Omental fat pad (tissue), 4 donors: ENCODE measurements around the gene COBLL1. TPM values are rescaled to one million over a fixed set of nuclear protein-coding genes. Genes with fewer than 3 reads are reported as not detected.

Experiments
- ATAC-seq: fragments of 150-250 bp; one replicate; pipeline ENCODE4 v1.9.1; 2016; ENCODE audit warnings: mild to moderate bottlenecking, moderate library complexity; ENCODE audit not compliant: low FRiP score
- DNase-seq: peaks from one replicate; pipeline ENCODE4 v3.0.0-alpha.2; 2019; ENCODE audit warnings: low spot score
- total RNA-seq, 4 donors: library from RNA; depleted of rRNA; stranded (reverse); fragments of >200 nt; gene quantifications; one replicate each; pipeline ENCODE4 v1.1.0, GENCODE V29; 2016
- TF ChIP-seq, protein P1 (sequence below), 3 donors: fragments of 450-650 bp; IDR thresholded peaks; one replicate each; pipeline ENCODE4 v1.5.1; 2016 to 2017; ENCODE audit warnings: antibody characterized with exemption in 3 of 3, mild to moderate bottlenecking in 3 of 3, moderate library complexity in 2 of 3

Gene COBLL1
- total RNA-seq, 4 donors from 2014 or later: 38.1 to 114 (median 68.5) TPM

DNA sequence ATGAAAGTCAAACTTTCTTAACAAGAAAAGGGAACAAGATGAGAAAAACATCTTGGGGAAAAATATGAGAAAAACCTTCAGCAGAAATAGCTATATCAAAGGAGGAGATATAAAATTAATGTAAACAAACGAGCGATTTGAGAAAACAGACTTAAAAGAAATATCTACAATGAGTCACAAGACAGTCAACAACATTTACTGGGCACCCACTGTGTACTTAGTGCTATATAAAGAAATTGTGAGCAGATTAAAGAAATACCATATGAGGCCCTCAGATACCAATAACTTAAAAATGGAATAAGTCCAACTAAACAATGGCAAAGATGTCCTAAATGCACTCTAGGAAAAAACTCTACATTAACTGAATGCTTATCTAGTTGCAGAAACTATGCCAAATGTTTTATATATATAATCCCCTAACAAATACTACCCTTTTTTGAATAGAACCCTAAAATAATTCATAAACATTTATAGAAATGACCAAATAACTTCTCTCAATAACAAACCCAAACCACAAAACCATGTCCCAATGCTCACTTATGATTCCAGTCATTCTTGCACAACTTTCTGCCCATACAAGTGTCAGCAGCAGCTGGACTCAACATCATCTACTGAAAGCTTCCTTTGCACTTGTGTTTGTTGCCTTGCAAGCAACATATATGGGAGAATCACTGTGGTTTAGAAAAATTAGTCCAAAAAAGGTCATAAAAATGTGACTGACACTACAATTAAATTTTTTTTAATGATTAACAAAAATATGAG lies 83.5 kb downstream of the COBLL1 start:
- no peak for DNase-seq

DNA sequence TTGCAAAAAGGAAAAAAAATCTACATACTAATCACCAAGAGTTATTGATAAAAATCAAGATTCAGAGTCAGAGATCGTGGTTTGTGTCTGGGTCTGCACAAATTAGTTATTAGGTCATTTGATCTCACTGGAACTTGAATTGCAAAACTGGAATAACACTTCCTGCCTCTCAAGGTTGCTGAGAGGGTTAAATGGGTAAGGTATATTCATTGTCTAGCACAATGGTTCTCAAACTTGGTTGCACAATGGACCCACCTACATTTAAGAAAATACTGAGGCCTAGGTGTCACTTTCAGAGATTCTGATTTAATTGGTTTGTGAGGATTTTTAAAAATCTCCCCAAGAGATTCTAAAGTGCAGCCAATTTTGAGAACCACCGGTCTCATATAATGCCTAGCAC lies 84.8 kb downstream of the COBLL1 start:
- no peak for ATAC-seq
- TF ChIP-seq, protein P1, sequence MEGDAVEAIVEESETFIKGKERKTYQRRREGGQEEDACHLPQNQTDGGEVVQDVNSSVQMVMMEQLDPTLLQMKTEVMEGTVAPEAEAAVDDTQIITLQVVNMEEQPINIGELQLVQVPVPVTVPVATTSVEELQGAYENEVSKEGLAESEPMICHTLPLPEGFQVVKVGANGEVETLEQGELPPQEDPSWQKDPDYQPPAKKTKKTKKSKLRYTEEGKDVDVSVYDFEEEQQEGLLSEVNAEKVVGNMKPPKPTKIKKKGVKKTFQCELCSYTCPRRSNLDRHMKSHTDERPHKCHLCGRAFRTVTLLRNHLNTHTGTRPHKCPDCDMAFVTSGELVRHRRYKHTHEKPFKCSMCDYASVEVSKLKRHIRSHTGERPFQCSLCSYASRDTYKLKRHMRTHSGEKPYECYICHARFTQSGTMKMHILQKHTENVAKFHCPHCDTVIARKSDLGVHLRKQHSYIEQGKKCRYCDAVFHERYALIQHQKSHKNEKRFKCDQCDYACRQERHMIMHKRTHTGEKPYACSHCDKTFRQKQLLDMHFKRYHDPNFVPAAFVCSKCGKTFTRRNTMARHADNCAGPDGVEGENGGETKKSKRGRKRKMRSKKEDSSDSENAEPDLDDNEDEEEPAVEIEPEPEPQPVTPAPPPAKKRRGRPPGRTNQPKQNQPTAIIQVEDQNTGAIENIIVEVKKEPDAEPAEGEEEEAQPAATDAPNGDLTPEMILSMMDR (IDR thresholded peaks at IDR 0.05): no peak
- no peak for DNase-seq

More for the DNA sequence above, 83.5 kb downstream of the COBLL1 start:
- no peak for ATAC-seq
- TF ChIP-seq, protein P1 (IDR thresholded peaks at IDR 0.05): no peak

DNA sequence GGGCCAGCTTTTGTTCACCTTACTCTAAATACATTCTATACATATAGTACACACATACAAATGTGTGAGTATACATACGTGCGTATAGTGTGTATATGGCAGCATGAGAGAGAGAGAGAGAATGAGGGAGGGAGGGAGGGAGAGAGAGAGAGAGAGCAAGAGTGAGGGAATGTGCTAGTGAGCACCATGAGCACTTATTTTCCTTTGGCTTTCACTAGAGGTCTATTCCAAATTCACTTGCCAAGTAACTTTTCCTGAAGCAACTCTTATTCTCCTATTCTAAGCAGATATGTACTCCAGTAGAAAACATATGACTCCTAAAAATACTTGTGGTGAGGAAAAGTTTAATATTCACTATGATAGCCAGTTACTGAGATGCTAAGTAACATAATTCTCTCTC lies 85.7 kb downstream of the COBLL1 start:
- DNase-seq: no peak
- no peak for ATAC-seq
- TF ChIP-seq, protein P1 (IDR thresholded peaks at IDR 0.05): no peak

DNA sequence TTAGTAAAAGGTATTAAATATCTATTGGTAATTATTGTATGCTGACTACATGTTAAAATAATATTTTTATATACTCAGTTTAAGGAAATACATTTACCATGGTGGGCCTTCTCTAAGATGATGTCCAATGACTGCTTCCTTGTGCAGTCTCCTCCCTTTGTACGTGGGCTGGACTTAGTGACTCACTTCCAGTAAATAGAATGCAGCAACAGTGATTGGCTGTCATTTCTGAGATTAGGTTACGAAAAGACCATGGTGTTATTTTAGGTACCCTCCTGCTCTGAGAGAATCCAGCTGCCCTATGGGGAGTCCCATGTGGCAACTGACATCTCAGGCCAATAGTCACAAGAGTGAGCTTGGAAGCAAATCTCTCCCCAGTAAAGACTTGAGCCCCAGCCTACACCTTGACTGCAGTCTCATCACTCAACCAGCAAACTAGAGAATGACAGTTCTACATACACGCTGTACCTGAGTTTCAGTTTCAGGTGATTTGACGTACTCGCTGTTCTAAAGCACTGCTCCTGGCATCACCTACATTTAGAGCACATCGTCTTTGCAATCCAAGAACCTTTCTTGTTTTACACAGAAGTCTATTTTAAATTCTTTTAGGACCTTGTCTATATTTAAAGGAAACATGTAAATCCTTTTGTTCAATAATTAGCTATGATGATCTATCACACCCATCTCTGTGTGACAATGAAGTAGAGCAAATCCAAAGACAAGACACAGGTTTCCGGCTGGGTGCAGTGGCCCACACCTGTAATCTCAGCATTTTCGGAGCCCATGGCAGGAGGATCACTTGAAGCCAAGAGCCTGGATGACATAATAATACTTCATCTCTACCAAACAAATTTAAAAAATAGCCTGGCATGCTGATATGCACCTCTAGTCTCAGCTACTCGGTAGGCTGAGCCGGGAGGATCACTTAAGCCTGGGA lies 87.2 kb downstream of the COBLL1 start:
- DNase-seq (no peak), ATAC-seq (no peak)
- TF ChIP-seq, protein P1 (IDR thresholded peaks at IDR 0.05): no peak

DNA sequence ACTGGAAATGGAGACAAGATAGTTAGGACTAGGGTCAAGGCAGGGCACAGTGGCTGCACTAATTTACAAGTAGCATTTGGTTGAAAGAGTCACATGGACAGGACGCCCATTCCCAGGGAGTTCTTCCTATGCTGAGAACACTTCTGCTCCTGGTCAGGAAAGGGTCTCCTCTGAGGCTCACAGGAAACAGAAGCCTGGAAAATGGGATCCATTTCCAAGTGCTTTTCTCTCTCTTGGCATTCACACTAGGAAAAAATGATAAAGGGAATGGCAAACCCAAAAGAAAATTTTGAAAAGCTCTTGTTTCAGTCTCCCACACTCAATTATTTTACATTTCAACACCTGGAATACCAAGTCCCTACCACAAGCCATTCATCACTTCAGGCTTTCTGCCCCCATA lies 88.7 kb downstream of the COBLL1 start:
- ATAC-seq: no peak
- TF ChIP-seq, protein P1 (IDR thresholded peaks at IDR 0.05): no peak
- DNase-seq: no peak

DNA sequence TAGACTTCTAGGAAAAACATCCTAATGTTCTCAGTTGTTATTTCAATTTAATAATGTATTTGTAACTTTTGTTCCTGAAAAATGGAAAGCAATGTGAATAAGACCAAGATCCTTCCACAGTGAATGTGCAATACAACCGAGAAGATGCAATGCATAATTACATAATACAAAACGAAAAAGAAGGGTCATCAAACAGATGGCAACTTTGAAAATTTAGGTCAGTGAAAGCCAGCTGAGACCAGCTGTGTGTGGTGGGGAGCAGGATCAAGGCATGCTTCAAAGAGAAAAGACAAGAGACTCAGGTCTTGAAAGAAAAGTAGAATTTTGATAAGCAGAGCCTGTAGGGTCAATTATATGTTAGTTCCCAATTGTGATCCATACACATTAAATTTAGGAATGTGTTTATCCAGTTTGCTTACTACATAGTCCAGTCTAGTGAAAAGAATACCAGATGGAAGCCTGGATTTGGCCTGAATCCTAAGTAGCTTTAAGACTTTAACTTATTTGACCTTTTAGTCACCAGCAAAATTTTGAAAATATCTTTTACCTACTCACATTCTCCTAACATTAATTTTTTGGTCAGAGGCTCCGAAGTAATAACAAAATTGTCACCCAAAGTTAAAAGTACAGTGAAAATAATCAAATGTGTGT lies 93.7 kb downstream of the COBLL1 start:
- no peak for DNase-seq
- ATAC-seq: no peak
- TF ChIP-seq, protein P1 (IDR thresholded peaks at IDR 0.05): no peak
